NCI-H2227 (cell line): Measurements from ENCODE around the gene ACYP1.
A peak's percentile ranks its signal among the peaks of the same experiment; 100 is the strongest.
"Not testable (repeated sequence)": the region's sequence is repeated elsewhere in the genome, so short reads cannot be mapped to it uniquely, and the experiment has no call there.

Experiments
- DNase-seq: peaks from one replicate; lab custom pipeline; 2025; ENCODE audit not compliant: unreplicated experiment; lab: John Stamatoyannopoulos, UW

The ACYP1 gene

GRCh38 chr14:75068294-75069120 lies 4.7 kb upstream of the ACYP1 start:
- DNase-seq, result peak; percentile 9

GRCh38 chr14:75067765-75068164 lies 3.9 kb upstream of the ACYP1 start:
- not testable (repeated sequence) for DNase-seq

- no peak for DNase-seq
Measured at GRCh38 chr14:75067212-75067611, 3.4 kb upstream of the ACYP1 start.

- no peak for DNase-seq
Measured at GRCh38 chr14:75066691-75067090, 2.9 kb upstream of the ACYP1 start.

GRCh38 chr14:75064205-75064567 lies 362 bp upstream of the ACYP1 start:
- DNase-seq, result no peak

- no peak for DNase-seq
Measured at GRCh38 chr14:75063013-75063412, 811 bp downstream of the ACYP1 start.

- DNase-seq, result no peak
Measured at GRCh38 chr14:75060420-75060819, 3.4 kb downstream of the ACYP1 start.

GRCh38 chr14:75059642-75060041 lies 4.2 kb downstream of the ACYP1 start:
- DNase-seq, result no peak

GRCh38 chr14:75054421-75054820 lies 9.4 kb downstream of the ACYP1 start:
- DNase-seq, result no peak

- DNase-seq, result no peak
Measured at GRCh38 chr14:75053396-75054291, 10.2 kb downstream of the ACYP1 start.

- no peak for DNase-seq
Measured at GRCh38 chr14:75051556-75051899, 12.3 kb downstream of the ACYP1 start.

GRCh38 chr14:75050852-75051555 lies 12.8 kb downstream of the ACYP1 start, which contains the start of gene MLH3:
Gene MLH3, minus strand, starts transcription at chr14:75051467. Its CDS starts 1,812 bp downstream, at chr14:75049655.
- peak; percentile 95 for DNase-seq

- no peak for DNase-seq
Measured at GRCh38 chr14:75049731-75050201, 14.1 kb downstream of the ACYP1 start.

- no peak for DNase-seq
Measured at GRCh38 chr14:75049136-75049535, 14.7 kb downstream of the ACYP1 start.

GRCh38 chr14:75048101-75048500 lies 15.7 kb downstream of the ACYP1 start:
- DNase-seq, result no peak

- no peak for DNase-seq
Measured at GRCh38 chr14:75047506-75047905, 16.3 kb downstream of the ACYP1 start.

- no peak for DNase-seq
Measured at GRCh38 chr14:75046899-75047298, 16.9 kb downstream of the ACYP1 start.

- DNase-seq, result no peak
Measured at GRCh38 chr14:75046275-75046674, 17.5 kb downstream of the ACYP1 start.

- DNase-seq, result no peak
Measured at GRCh38 chr14:75044752-75045151, 19.1 kb downstream of the ACYP1 start.

GRCh38 chr14:75044322-75044721 lies 19.5 kb downstream of the ACYP1 start:
- DNase-seq, result no peak

- DNase-seq, result no peak
Measured at GRCh38 chr14:75042035-75042434, 21.8 kb downstream of the ACYP1 start.
